Osteocyte (in vitro differentiated cells): ENCODE results near the gene PICK1. TPM values are rescaled to one million over a fixed set of nuclear protein-coding genes. Genes with fewer than 3 reads are reported as not detected.
A peak's percentile ranks its signal among the peaks of the same experiment; 100 is the strongest.
"Not testable (repeated sequence)": the region's sequence is repeated elsewhere in the genome, so short reads cannot be mapped to it uniquely, and the experiment has no call there.

Experiments used
- DNase-seq: peaks from one replicate; pipeline ENCODE4 v3.0.0; 2021; ENCODE audit warnings: mixed read lengths; ENCODE audit not compliant: unreplicated experiment; ENCODE audit errors: extremely low spot score
- H3K27ac Mint-ChIP-seq: one replicate; pipeline ENCODE4 v1.8.0; 2021; ENCODE audit warnings: mild to moderate bottlenecking, mixed read lengths; ENCODE audit not compliant: unreplicated experiment
- H3K27me3 Mint-ChIP-seq: one replicate; pipeline ENCODE4 v1.8.0; 2021; ENCODE audit warnings: mixed read lengths; ENCODE audit not compliant: unreplicated experiment
- H3K36me3 Mint-ChIP-seq: one replicate; pipeline ENCODE4 v1.8.0; 2021; ENCODE audit warnings: mixed read lengths; ENCODE audit not compliant: unreplicated experiment
- H3K4me1 Mint-ChIP-seq: one replicate; pipeline ENCODE4 v1.8.0; 2021; ENCODE audit warnings: mixed read lengths; ENCODE audit not compliant: unreplicated experiment
- H3K4me3 Mint-ChIP-seq: one replicate; pipeline ENCODE4 v1.8.0; 2021; ENCODE audit warnings: mild to moderate bottlenecking, moderate library complexity, mixed read lengths; ENCODE audit not compliant: unreplicated experiment
- H3K9me3 Mint-ChIP-seq: one replicate; pipeline ENCODE4 v1.8.0; 2021; ENCODE audit warnings: mixed read lengths; ENCODE audit not compliant: unreplicated experiment
- CTCF ChIP-seq: fragments of 200-600 bp; sonication (generic); IDR thresholded peaks from 2 replicates; pipeline ENCODE4 v1.5.0; 2021; ENCODE audit warnings: antibody characterized with exemption, mild to moderate bottlenecking, moderate library complexity
- total RNA-seq: library from RNA; stranded (reverse); gene quantifications from 2 replicates; pipeline ENCODE4 v1.2.1, GENCODE V29; 2021

PICK1 gene
- total RNA-seq, 1 donor from 2014 or later, result 27.9 TPM

GRCh38 chr22:38114484-38115398, 57.5 kb downstream of the PICK1 start:
- no peak overlapping the region for H3K4me3 Mint-ChIP-seq
- no peaks in the 10 kb centered on the region for H3K27me3 Mint-ChIP-seq
- no peaks in the 10 kb centered on the region for H3K36me3 Mint-ChIP-seq

GRCh38 chr22:38115423-38116205, 58.4 kb downstream of the PICK1 start:
- H3K9me3 Mint-ChIP-seq, result no peaks in the 10 kb centered on the region
- no peak for TF ChIP-seq CTCF
- H3K27me3 Mint-ChIP-seq, result no peaks in the 10 kb centered on the region
- no peak for DNase-seq
- H3K4me1 Mint-ChIP-seq, result peaks cover 11% of the 10 kb centered on the region
- H3K4me3 Mint-ChIP-seq, result no peak overlapping the region
- no peaks in the 10 kb centered on the region for H3K36me3 Mint-ChIP-seq
- H3K27ac Mint-ChIP-seq, result no peak overlapping the region

More at GRCh38 chr22:38114484-38115398, 57.5 kb downstream of the PICK1 start:
- peak; percentile 97 for DNase-seq
- Mint-ChIP-seq H3K9me3 (no peaks in the 10 kb centered on the region), H3K4me1 (peaks cover 11% of the 10 kb centered on the region), H3K27ac (no peak overlapping the region)
- peak; percentile 97 for TF ChIP-seq CTCF

- not testable (repeated sequence) for H3K27me3 Mint-ChIP-seq, H3K36me3 Mint-ChIP-seq, H3K4me3 Mint-ChIP-seq, H3K4me1 Mint-ChIP-seq, DNase-seq, H3K9me3 Mint-ChIP-seq, H3K27ac Mint-ChIP-seq
These were observed 60.4 kb downstream of the PICK1 start for GRCh38 chr22:38117556-38117955.

- DNase-seq, result no peak
- Mint-ChIP-seq H3K27me3 (no peaks in the 10 kb centered on the region), H3K4me3 (no peak overlapping the region), H3K9me3 (no peaks in the 10 kb centered on the region), H3K27ac (no peak overlapping the region), H3K36me3 (no peaks in the 10 kb centered on the region), H3K4me1 (peaks cover 4% of the 10 kb centered on the region)
- no peak for TF ChIP-seq CTCF
These were observed 61.0 kb downstream of the PICK1 start for GRCh38 chr22:38118182-38118581.

GRCh38 chr22:38118747-38119146, 61.5 kb downstream of the PICK1 start:
- not testable (repeated sequence) for DNase-seq, H3K4me3 Mint-ChIP-seq, H3K27ac Mint-ChIP-seq, H3K27me3 Mint-ChIP-seq, H3K9me3 Mint-ChIP-seq, H3K4me1 Mint-ChIP-seq, H3K36me3 Mint-ChIP-seq
